Activated T-helper 2 cell treated with anti-CD3 and anti-CD28 coated beads, Interferon-gamma antibody, Interleukin-2, Interleukin-4, amounts not matched to agents 10 μg/mL and 5 μg/mL and 100 μg/mL, durations not matched to agents 14 hours and 24 hours and 36 hours (primary cell): ENCODE measurements around the gene MIDN. TPM values are rescaled to one million over a fixed set of nuclear protein-coding genes. Genes with fewer than 3 reads are reported as not detected.

Experiments
- DNase-seq: peaks from one replicate; pipeline ENCODE4 v3.0.0; 2021; ENCODE audit warnings: low spot score
- H3K27ac Mint-ChIP-seq: one replicate; pipeline ENCODE4 v1.8.0; 2021; ENCODE audit warnings: mixed read lengths
- H3K27me3 Mint-ChIP-seq: one replicate; pipeline ENCODE4 v1.8.0; 2021; ENCODE audit warnings: low read depth, mixed read lengths
- H3K36me3 Mint-ChIP-seq: one replicate; pipeline ENCODE4 v1.8.0; 2021; ENCODE audit warnings: low read depth, mixed read lengths
- H3K4me1 Mint-ChIP-seq: one replicate; pipeline ENCODE4 v1.8.0; 2021; ENCODE audit warnings: low read depth, mixed read lengths
- H3K4me3 Mint-ChIP-seq: one replicate; pipeline ENCODE4 v1.8.0; 2021; ENCODE audit warnings: low read depth, mild to moderate bottlenecking, moderate library complexity, mixed read lengths
- H3K9me3 Mint-ChIP-seq: one replicate; pipeline ENCODE4 v1.8.0; 2021; ENCODE audit warnings: mixed read lengths
- intact Hi-C: fragments of 100-400 bp; cut with micrococcal nuclease; formaldehyde crosslinking; loops from one replicate; pipeline ENCODE4 v1.15.1; 2023
- total RNA-seq: library from RNA; stranded (reverse); gene quantifications from 2 replicates; pipeline ENCODE4 v1.2.3, GENCODE V29; 2022

Gene MIDN
- total RNA-seq, 1 donor from 2014 or later: 84.7 TPM

DNA sequence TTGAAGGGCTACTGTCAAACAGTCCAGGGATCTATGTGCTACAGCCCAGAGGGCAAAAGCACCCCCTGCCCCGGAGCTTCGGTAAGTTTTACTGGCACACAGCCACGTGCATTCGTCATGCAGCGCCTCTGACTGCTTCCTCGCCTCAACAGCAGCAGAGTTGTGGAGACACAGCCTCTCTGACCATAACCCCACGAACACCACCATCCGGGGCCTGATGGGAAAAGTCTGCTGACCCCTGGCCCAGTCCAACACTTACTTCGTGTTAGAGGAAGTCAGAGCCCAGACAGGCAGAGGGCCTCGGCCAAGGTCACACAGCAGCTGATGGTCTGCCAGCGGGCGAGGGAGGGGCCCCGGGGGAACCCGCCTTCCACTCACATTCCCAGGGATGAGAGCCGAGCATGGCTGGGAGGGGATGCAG lies 15.7 kb upstream of the MIDN start:
- Mint-ChIP-seq H3K9me3 (no peaks in the 10 kb centered on the region), H3K4me1 (no peaks in the 10 kb centered on the region), H3K36me3 (no peaks in the 10 kb centered on the region), H3K27me3 (no peaks in the 10 kb centered on the region), H3K27ac (no peak overlapping the region), H3K4me3 (no peak overlapping the region)
- no peak for DNase-seq
- intact Hi-C loops: no loop called here

DNA sequence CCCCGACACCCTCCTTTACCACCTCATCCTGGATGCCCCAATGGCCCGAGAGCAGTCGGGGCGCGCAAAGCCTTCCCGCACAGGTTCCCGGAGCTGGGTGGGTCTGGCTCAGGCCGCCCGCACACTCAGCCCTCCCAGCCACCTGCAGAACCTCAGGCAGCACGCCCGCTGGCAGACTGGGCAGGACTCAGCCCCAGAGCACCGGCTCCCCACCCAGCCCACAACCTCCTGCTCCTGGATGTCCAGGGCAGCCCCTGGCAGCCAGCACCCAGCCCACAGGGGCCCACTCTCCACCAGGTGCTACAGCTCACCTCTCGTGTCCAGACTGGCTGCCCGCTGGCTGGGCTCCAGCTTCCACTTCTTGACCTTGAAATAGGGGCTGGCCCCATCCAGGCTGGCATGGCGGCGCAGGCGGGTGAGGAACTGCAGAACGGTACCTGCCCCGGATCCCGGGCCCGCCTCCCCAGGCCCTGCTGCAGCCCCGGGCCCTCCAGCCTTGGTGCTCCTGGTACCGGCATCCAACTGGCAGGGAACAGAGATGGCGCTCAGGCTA lies 15.2 kb upstream of the MIDN start:
- Mint-ChIP-seq H3K27ac (no peak overlapping the region), H3K27me3 (peaks cover under 1% of the 10 kb centered on the region), H3K9me3 (no peaks in the 10 kb centered on the region), H3K4me1 (no peaks in the 10 kb centered on the region), H3K36me3 (no peaks in the 10 kb centered on the region), H3K4me3 (no peak overlapping the region)
- no peak for DNase-seq
- intact Hi-C loops: no loop called here

DNA sequence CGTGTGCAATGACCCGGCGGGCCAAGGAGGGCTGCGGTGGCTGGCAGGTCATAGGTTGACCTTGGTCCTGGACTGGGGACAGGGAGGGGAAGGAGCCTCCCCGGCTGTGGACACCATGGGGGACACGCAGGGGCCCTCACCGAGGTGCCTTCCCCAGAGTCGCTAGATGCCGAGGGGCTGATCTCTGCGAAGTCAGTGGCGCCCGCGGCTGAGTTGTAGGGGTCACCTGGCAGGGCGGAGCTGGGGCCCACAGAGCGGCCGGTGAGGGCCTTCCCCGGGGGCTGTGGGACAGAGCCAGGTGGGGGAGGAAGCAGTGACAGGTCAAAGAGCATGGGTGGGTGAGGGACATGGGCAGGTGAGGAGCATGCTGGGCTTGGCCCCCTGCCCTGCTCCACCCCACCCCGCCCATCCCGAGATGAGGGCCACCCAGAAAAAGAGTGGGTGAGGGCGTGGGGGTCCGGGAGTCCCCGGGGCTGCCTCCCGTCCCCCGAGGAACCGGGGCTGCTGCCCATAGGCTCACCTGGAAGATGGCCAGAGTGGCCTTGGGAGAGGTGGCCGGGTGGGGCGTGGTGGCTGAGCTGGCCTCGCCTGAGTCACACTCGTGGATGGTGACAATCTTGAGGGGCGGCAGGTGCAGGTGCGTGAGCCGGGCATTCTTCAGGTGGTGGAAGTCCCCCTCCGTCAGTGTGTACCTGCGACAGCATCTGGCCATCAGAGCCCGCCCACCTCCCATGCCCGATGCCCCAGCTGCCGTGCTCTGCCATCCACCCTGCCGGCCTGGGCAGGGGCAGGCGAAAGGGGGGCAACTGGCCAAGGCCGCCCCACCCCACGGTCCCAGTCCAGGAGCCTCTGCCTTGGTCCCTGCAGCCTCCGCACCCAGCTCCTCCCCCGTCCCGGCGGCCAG lies 14.1 kb upstream of the MIDN start:
- peaks cover 10% of the 10 kb centered on the region for H3K4me1 Mint-ChIP-seq
- H3K27me3 Mint-ChIP-seq: peaks cover 11% of the 10 kb centered on the region
- H3K4me3 Mint-ChIP-seq: no peak overlapping the region
- H3K27ac Mint-ChIP-seq: no peak overlapping the region
- no peaks in the 10 kb centered on the region for H3K36me3 Mint-ChIP-seq
- DNase-seq: no peak
- intact Hi-C loops: no loop called here
- no peaks in the 10 kb centered on the region for H3K9me3 Mint-ChIP-seq

DNA sequence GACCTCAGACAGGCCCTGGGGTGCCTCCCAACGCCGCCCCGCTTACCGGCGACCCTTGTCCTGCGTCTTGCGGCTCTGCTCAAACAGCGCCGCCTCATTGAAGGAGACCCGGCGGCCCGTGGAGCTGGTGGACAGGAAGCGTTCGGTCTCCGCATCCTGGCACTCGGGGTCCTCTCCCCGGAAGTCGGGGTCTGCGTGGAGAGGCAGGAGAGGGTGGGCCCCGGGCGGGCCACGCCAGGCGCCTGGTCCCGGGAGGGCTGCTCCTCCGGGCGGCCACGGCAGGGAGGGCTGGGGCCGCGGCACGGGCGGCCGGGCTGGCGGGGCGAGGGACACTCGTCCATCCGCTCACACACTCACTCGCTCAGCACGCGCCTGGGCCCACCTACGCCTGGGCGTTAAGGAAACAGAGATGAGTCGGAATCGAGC lies 13.4 kb upstream of the MIDN start:
- no peaks in the 10 kb centered on the region for H3K36me3 Mint-ChIP-seq
- no peak overlapping the region for H3K4me3 Mint-ChIP-seq
- DNase-seq: no peak
- peaks cover 12% of the 10 kb centered on the region for H3K4me1 Mint-ChIP-seq
- H3K27me3 Mint-ChIP-seq: peaks cover 13% of the 10 kb centered on the region
- no peak overlapping the region for H3K27ac Mint-ChIP-seq
- intact Hi-C loops: no loop called here
- no peaks in the 10 kb centered on the region for H3K9me3 Mint-ChIP-seq

DNA sequence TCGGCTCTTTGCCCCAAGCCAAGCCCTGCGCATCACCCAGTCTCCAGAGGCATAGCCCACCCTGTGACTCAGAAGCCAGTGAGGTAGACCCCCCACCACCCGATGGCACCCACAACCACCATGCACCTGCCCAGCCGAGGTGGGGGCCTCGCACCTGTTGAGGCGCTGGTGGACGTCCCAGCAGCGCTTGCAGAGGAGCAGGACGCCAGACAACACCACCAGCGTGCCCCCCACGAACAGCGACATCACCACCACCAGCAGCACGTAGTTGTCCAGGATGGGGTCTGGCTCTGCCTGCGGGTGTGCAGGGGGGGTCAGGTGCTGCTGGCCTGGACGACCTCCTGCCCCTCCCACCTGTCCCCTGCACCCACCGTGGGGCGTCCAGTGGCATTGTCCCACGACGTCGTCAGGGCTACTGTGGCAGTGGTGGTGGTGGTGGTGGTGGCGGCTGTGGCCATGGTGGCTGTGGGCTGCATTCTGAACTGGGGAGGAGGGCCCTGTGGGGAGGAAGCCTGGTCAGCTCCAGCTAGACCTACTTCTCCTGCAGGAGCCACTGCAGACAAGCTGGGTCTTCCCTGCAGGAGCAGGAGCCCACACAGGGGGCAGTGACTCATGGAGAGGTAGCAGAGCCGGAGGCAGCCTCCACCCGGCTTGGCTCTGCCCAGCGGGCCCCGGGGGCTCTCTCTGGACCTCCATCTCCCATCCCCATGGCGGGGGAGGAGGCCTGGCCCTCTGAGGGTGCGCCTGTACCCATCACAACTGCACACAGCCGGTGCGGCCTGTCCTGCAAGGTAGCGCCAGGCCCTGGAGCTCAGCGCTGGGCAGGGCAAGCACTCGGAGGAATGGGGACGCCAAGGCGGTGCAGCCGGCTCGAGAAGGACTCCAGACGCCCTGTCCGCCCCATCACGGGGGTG lies 12.5 kb upstream of the MIDN start:
- Mint-ChIP-seq H3K9me3 (no peaks in the 10 kb centered on the region), H3K27me3 (peaks cover 13% of the 10 kb centered on the region), H3K27ac (no peak overlapping the region), H3K4me1 (peaks cover 14% of the 10 kb centered on the region), H3K36me3 (no peaks in the 10 kb centered on the region), H3K4me3 (peak overlapping the region; percentile 17)
- no peak for DNase-seq
- intact Hi-C loops: no loop called here

DNA sequence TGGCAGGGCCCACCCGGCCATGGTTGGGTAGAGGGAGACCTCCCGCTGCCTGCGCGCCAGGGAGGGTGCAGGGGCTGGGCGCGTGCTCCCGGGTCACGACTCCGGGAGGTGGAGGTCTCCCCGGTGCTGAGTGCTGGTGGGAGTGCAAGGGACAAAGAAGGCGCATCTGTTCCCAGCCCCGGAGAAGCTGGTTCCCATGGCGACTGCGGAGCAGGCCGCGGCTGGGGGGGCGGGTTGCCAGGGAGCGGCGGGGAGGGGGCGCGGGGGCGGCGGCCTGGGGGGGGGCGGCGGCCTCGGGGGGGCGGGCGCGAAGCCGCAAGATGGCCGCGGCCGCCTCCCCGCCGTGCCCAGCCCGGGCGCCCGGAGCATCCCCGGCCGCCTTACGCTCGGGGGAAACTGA lies 11.8 kb upstream of the MIDN start:
- DNase-seq: no peak
- intact Hi-C loops: no loop called here
- Mint-ChIP-seq H3K4me1 (peaks cover 20% of the 10 kb centered on the region), H3K4me3 (peak overlapping the region; percentile 17), H3K9me3 (no peaks in the 10 kb centered on the region), H3K36me3 (no peaks in the 10 kb centered on the region), H3K27ac (no peak overlapping the region), H3K27me3 (peaks cover 13% of the 10 kb centered on the region)

DNA sequence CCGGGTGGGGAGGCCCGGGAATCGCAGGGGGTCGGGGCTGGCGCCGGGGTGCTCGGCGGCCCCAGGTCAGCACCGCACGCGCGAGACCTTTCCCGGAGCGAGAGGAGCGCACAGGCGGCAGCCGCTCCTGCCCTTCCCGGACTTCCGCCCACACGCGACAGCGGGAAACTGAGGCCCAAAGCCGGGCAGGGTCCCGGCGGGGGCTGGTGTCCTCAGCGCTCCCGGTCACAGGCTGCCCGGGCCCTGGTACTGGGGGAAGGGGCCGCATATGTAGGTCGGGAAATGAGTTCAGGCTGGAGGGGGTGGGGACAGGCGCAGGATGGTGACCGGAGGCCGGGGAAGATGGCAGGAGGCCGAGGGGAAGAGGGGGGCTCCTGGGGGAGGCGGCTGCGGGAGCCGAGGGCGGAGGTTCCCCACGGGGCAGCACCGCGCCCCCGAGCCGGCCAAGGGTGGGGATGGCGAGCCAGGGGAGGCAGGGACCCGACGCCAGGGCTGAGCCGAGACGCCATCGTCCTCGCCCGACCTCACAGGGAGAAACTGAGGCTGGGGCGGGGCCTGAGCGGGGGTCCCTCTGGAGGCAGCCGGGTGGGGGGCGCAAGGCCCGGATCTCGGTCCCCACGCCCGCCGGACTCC lies 11.2 kb upstream of the MIDN start:
- peaks cover 13% of the 10 kb centered on the region for H3K27me3 Mint-ChIP-seq
- H3K4me1 Mint-ChIP-seq: peaks cover 20% of the 10 kb centered on the region
- intact Hi-C loops: no loop called here
- DNase-seq: no peak
- H3K9me3 Mint-ChIP-seq: no peaks in the 10 kb centered on the region
- H3K27ac Mint-ChIP-seq: no peak overlapping the region
- no peaks in the 10 kb centered on the region for H3K36me3 Mint-ChIP-seq
- H3K4me3 Mint-ChIP-seq: peak overlapping the region; percentile 52

DNA sequence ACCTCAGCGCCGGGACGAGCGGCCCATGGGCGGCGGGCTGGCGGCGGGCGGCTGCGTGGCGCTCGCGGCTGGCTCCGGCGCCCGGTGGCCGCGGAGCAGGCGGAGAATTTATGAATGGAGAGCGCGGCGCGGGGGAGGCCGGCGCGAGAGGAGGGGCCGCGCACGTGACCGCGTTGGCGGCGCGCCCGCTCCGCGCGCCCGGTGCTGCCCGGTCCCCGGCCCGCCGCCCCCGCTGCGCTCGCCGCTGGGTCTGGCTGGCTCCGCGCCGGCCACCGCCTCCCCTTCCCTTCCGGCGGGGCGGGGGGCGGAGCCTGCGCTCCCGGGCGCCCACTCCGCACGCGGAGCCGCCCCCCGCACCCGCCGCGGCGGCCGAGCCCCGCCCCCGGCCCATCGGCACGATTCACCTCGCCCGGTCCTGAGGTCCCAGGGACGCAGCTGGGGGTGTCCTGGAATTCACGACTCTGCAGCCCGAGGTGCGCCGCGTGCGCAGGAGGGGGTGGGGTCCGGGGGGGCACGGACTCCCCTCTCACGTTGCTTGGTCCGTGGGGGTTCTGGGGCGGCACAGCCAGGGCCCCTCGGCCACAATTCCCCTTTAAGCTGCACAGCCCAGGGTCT lies 10.5 kb upstream of the MIDN start, which contains the start of gene CBARP:
CBARP (minus strand) TSS at position 252 of the 615 bp plus-strand sequence. CDS start 1,905 bp downstream, outside the sequence.
- Mint-ChIP-seq H3K36me3 (no peaks in the 10 kb centered on the region), H3K4me1 (peaks cover 20% of the 10 kb centered on the region), H3K27ac (peak within 1 kb of the TSS; percentile 69), H3K9me3 (no peaks in the 10 kb centered on the region), H3K27me3 (peaks cover 13% of the 10 kb centered on the region), H3K4me3 (peak within 1 kb of the TSS; percentile 70)
- intact Hi-C loops: no loop called here
- no peak for DNase-seq

DNA sequence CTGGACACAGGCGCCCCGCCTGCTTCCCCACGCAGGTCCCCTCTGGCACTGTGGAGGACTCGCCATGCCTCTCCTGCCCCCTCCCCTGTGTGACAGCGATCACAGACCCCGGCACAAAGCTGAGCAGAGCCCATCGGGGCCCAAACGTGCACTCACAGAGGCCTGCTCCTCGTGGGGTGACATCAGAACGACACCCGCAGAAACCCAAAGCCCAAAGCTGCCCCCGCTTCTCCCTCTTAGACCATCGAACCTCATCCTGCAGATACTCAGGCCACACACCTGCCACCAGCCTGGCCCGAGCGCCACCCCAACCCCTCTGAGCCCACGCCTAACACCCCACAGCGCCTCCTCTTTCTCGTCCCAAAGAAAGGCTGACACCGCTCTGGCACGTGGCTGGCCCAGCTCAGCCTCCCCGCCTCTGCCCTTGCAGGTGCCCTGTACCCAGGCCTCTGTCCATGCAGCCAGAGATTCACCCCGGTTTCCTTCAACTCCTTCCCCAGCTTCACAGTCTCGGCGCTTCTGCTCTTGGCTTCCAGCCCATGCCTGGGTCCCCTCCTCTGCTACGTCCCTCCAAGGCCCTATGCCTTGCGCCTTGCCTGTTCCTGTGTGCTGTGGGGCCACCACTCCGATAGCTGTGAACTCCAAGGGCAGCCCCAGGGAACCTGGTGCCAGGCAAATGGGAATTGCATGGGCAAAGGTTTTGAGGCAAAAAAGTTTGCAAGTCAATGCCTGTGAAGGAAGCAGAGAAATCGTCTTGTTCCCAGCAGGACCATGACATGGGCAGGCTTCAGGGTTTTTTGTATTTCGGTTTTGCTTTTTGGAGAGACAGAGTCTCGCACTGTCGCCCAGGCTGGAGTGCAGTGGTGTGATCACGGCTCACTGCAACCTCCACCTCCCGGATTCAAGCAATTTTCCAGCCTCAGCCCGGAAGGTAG lies 9.7 kb upstream of the MIDN start:
- intact Hi-C loops: no loop called here
- H3K4me3 Mint-ChIP-seq: peak overlapping the region; percentile 70
- H3K9me3 Mint-ChIP-seq: no peaks in the 10 kb centered on the region
- H3K27me3 Mint-ChIP-seq: peaks cover 13% of the 10 kb centered on the region
- no peak for DNase-seq
- peak overlapping the region; percentile 69 for H3K27ac Mint-ChIP-seq
- peaks cover 20% of the 10 kb centered on the region for H3K4me1 Mint-ChIP-seq
- no peaks in the 10 kb centered on the region for H3K36me3 Mint-ChIP-seq

DNA sequence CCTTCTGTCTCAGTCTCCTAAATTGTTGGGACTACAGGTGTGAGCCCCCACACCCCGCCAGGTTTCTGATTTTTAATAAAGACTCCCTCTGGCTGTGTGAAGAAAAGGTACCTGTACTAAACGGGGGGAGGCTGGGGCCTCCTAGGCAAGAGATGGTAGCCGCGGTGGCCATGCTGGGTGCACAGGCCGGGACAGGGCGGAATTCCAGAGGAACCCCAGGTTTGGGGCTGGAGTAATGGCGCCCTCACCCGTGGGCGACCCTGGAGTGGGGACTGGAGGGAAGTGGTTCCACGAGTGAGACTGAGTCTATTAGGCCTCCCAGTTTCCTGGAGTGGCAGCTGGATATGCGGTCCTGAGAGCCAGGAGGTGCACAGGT lies 9.0 kb upstream of the MIDN start:
- H3K27me3 Mint-ChIP-seq: peaks cover 13% of the 10 kb centered on the region
- peak overlapping the region; percentile 54 for H3K4me3 Mint-ChIP-seq
- H3K9me3 Mint-ChIP-seq: no peaks in the 10 kb centered on the region
- H3K27ac Mint-ChIP-seq: peak overlapping the region; percentile 16
- peaks cover under 1% of the 10 kb centered on the region for H3K36me3 Mint-ChIP-seq
- intact Hi-C loops: no loop called here
- peaks cover 20% of the 10 kb centered on the region for H3K4me1 Mint-ChIP-seq
- DNase-seq: no peak
